Caco-2 (cell line): ENCODE data around the gene SEC22A. TPM values are rescaled to one million over a fixed set of nuclear protein-coding genes. Genes with fewer than 3 reads are reported as not detected.

Experiments used
- BruUV-seq: library from RNA; stranded (reverse); fragments of 400-500 nt; replicated peaks from 2 replicates; lab custom pipeline; 2021; lab: Mats Ljungman, UMichigan
- CTCF ChIA-PET: fragments of 300-600 bp; sonication (Branson Sonifier 250); formaldehyde crosslinking; loops from one replicate; lab custom pipeline; 2022; ENCODE audit warnings: antibody characterized with exemption; lab: Charles Lee
- POLR2A ChIA-PET: fragments of 300-600 bp; sonication (Branson Sonifier 250); formaldehyde crosslinking; loops from one replicate; lab custom pipeline; 2022; ENCODE audit warnings: antibody characterized with exemption; lab: Charles Lee
- DNase-seq, 2 experiments: peaks; one replicate each; pipeline versions ENCODE4 v3.0.0 to v3.0.0-alpha.2; 2020 to 2022
- H3K27me3 ChIP-seq: replicated peaks from 2 replicates; pipeline ENCODE4 v1.6.0; 2011; ENCODE audit warnings: low read length; ENCODE audit not compliant: control insufficient read depth, insufficient read depth
- H3K36me3 ChIP-seq: 2 replicates; pipeline ENCODE4 v1.5.1; 2011; ENCODE audit warnings: low read length; ENCODE audit not compliant: control insufficient read depth, insufficient read depth
- H3K4me1 ChIP-seq: fragments of 250-450 bp; sonication (Bioruptor Pico); 2 replicates; pipeline ENCODE4 v1.5.1; 2020; ENCODE audit warnings: mild to moderate bottlenecking
- H3K4me3 ChIP-seq: 2 replicates; pipeline ENCODE4 v1.5.1; 2011; ENCODE audit warnings: low read depth, mild to moderate bottlenecking, control low read depth, low read length
- H3K9me3 ChIP-seq: fragments of 250-450 bp; sonication (Bioruptor Pico); 2 replicates; pipeline ENCODE4 v1.5.1; 2020; ENCODE audit warnings: mild to moderate bottlenecking, moderate library complexity
- H3K27ac Mint-ChIP-seq: one replicate; pipeline ENCODE4 v1.8.0; 2022; ENCODE audit warnings: mixed read lengths; ENCODE audit not compliant: unreplicated experiment
- H3K27me3 Mint-ChIP-seq: one replicate; pipeline ENCODE4 v1.8.0; 2022; ENCODE audit warnings: mixed read lengths; ENCODE audit not compliant: insufficient read depth, unreplicated experiment
- H3K36me3 Mint-ChIP-seq: one replicate; pipeline ENCODE4 v1.8.0; 2022; ENCODE audit warnings: mild to moderate bottlenecking, mixed read lengths; ENCODE audit not compliant: insufficient read depth, unreplicated experiment
- H3K4me1 Mint-ChIP-seq: one replicate; pipeline ENCODE4 v1.8.0; 2022; ENCODE audit warnings: low read depth, mixed read lengths; ENCODE audit not compliant: unreplicated experiment
- H3K4me3 Mint-ChIP-seq: one replicate; pipeline ENCODE4 v1.8.0; 2022; ENCODE audit warnings: mild to moderate bottlenecking, moderate library complexity, mixed read lengths; ENCODE audit not compliant: unreplicated experiment
- H3K9me3 Mint-ChIP-seq: one replicate; pipeline ENCODE4 v1.8.0; 2022; ENCODE audit warnings: mixed read lengths; ENCODE audit not compliant: unreplicated experiment
- CTCF ChIP-seq, 2 experiments: fragments of 200-600 bp in 1 of 2; IDR thresholded peaks; 1 replicate in 1 of 2; 2 replicates in 1 of 2; pipeline versions ENCODE4 v1.5.1 to v1.8.0; 2011 to 2022; ENCODE audit warnings: antibody characterized with exemption in 1 of 2, control low read depth in 1 of 2, inconsistent platforms in 1 of 2, low read depth in 1 of 2, low read length in 1 of 2, mild to moderate bottlenecking in 1 of 2, moderate library complexity in 1 of 2; ENCODE audit not compliant: insufficient read depth in 1 of 2, severe bottlenecking in 1 of 2, unreplicated experiment in 1 of 2
- intact Hi-C: fragments of 100-400 bp; cut with micrococcal nuclease; formaldehyde crosslinking; loops from one replicate; pipeline ENCODE4 v1.10.0; 2022; ENCODE audit not compliant: unreplicated experiment
- total RNA-seq: library from RNA; stranded (reverse); gene quantifications from 2 replicates; pipeline ENCODE4 v1.2.3, GENCODE V29; 2022

The SEC22A gene
- total RNA-seq, 1 experiment from 2014 or later, result 17.7 TPM

- intact Hi-C loops, result no loop called here
- ChIA-PET CTCF (no interaction called here), POLR2A (no interaction called here)
- Mint-ChIP-seq H3K9me3 (no peaks in the 10 kb centered on the region), H3K27me3 (no peaks in the 10 kb centered on the region), H3K27ac (no peak overlapping the region), H3K4me1 (no peaks in the 10 kb centered on the region), H3K36me3 (no peaks in the 10 kb centered on the region), H3K4me3 (no peak overlapping the region)
- Histone ChIP-seq H3K9me3 (no peaks in the 10 kb centered on the region), H3K4me1 (no peaks in the 10 kb centered on the region), H3K36me3 (no peaks in the 10 kb centered on the region), H3K27me3 (no peaks in the 10 kb centered on the region), H3K4me3 (no peak overlapping the region)
- no TSS peak for BruUV-seq
- no peak for TF ChIP-seq CTCF (IDR thresholded peaks at IDR 0.05; ENCODE audit: insufficient read depth in 1 of 2, low read depth in 1 of 2, low read length in 1 of 2, severe bottlenecking in 1 of 2, unreplicated experiment in 1 of 2)
- no peak for DNase-seq
Observed at GRCh38 chr3:123302961-123303360, 101.2 kb downstream of the SEC22A start.

GRCh38 chr3:123303976-123304560, 102.3 kb downstream of the SEC22A start:
- no peak overlapping the region for H3K27ac Mint-ChIP-seq
- DNase-seq, result no peak
- H3K36me3 Mint-ChIP-seq, result no peaks in the 10 kb centered on the region
- H3K9me3 Mint-ChIP-seq, result no peaks in the 10 kb centered on the region
- H3K36me3 ChIP-seq, result no peaks in the 10 kb centered on the region
- ChIA-PET POLR2A (no interaction called here), CTCF (no interaction called here)
- no peaks in the 10 kb centered on the region for H3K27me3 Mint-ChIP-seq
- no peak overlapping the region for H3K4me3 Mint-ChIP-seq
- intact Hi-C loops, result no loop called here
- H3K4me1 Mint-ChIP-seq, result no peaks in the 10 kb centered on the region
- no peaks in the 10 kb centered on the region for H3K4me1 ChIP-seq
- H3K9me3 ChIP-seq, result no peaks in the 10 kb centered on the region
- no TSS peak for BruUV-seq
- no peaks in the 10 kb centered on the region for H3K27me3 ChIP-seq
- no peak for TF ChIP-seq CTCF (IDR thresholded peaks at IDR 0.05; ENCODE audit: insufficient read depth in 1 of 2, low read depth in 1 of 2, low read length in 1 of 2, severe bottlenecking in 1 of 2, unreplicated experiment in 1 of 2)
- H3K4me3 ChIP-seq, result no peak overlapping the region

GRCh38 chr3:123305192-123305591, 103.4 kb downstream of the SEC22A start:
- Histone ChIP-seq H3K9me3 (no peaks in the 10 kb centered on the region), H3K4me3 (no peak overlapping the region), H3K27me3 (no peaks in the 10 kb centered on the region), H3K36me3 (no peaks in the 10 kb centered on the region), H3K4me1 (no peaks in the 10 kb centered on the region)
- no peak overlapping the region for H3K27ac Mint-ChIP-seq
- no peak for TF ChIP-seq CTCF (IDR thresholded peaks at IDR 0.05; ENCODE audit: insufficient read depth in 1 of 2, low read depth in 1 of 2, low read length in 1 of 2, severe bottlenecking in 1 of 2, unreplicated experiment in 1 of 2)
- no peaks in the 10 kb centered on the region for H3K4me1 Mint-ChIP-seq
- H3K27me3 Mint-ChIP-seq, result peaks cover 4% of the 10 kb centered on the region
- CTCF ChIA-PET, result no interaction called here
- peaks cover 6% of the 10 kb centered on the region for H3K36me3 Mint-ChIP-seq
- POLR2A ChIA-PET, result no interaction called here
- H3K9me3 Mint-ChIP-seq, result no peaks in the 10 kb centered on the region
- no peak overlapping the region for H3K4me3 Mint-ChIP-seq
- BruUV-seq, result no TSS peak
- intact Hi-C loops, result no loop called here
- DNase-seq, result no peak
